ENCODE measurements around the gene UST. TPM values are rescaled to one million over a fixed set of nuclear protein-coding genes. Genes with fewer than 3 reads are reported as not detected.
A peak's percentile ranks its signal among the peaks of the same experiment; 100 is the strongest.
"Not testable (repeated sequence)": the region's sequence is repeated elsewhere in the genome, so short reads cannot be mapped to it uniquely, and the experiment has no call there.

UST gene
- total RNA-seq, 1 donor from 2014 or later, result 3.0 TPM

DNA sequence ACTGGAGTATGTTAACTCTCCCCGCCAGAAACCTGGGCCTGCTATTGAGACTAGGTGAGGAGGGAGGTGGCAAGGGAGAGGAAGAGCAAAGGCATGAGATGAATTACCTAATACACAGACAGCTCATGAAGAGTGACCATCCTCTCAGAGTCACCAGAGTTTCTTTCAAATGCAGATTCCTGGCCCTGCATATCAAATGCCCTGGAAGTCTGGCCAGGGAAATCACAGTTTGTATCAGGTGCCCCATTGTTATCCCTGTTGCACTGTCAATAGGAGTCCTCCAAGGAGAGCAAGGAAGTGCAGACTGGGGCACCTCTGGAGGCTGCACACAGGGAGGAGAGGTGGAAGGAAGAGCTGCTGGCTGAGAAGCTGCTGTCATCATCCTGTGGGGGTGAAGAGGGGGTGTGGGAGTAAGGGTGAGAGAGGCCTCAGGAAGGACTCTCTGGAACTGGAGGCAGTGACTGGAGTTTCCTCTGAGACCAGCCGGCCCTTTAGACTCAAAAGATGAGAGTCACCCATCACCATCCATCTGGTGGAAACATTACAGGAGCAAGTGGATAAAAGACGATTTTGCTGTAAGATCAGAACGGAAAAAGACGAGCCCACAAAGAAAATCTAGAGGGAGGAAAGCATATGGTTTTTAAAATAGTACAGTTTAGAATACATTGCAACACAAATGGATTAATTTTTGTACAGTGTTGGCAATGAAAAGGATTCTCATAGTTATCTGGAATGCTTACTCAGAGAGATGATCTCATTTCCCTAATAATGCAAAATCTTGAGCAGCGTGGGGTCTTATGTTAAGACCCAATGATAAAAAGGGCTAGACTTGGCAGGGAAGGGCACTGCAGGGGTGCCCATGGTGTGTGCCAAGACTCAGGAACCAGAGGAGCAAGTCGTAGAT lies 268.1 kb downstream of the UST start:
- peak; percentile 51 for ATAC-seq

DNA sequence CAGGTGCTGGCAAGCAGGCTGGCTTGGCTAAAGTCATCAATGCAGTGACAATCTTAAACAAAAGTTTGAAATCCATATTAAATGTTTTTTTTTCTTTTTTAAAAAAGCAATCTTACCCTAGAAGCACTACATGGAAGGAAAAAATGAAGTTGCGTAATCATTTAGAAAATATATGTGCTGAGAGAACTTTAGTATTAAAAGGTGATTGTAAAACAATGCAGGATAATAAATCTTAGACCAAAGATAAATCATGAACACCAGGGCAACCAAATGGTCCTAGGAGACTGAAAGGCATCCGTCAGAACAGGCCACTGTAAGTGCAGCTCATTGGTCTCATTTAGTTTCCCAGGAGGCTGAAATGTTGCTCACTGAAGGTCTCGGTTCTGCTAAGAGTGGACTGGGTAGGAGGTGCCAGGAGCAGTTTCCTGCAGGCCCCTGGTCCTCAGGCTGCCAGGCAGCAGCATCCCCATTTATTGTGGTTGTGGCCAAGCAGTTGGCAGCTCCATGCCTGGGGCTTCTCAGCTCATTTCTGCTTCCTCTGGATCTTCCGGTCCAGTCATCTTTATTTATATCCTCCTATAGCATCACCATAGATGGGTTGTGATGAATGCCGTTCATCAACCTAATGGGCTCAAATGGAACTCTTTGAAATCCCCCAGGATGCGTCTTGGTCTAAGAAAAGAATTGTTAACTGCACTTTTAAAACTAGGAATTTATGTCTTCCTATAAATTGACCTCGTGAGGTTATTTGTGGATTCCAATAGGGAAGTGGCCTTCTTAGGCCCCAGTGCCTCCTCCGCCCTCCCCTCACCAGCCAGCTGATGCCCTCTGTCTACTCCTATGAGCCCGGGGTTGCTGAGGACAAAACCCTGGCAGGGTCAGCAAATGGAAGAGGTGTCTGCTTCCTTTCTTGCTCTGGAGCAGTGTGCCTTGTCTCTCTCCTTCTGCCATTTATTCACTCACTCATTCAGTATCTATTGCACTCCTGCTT lies 269.0 kb downstream of the UST start:
- ATAC-seq, result no peak

DNA sequence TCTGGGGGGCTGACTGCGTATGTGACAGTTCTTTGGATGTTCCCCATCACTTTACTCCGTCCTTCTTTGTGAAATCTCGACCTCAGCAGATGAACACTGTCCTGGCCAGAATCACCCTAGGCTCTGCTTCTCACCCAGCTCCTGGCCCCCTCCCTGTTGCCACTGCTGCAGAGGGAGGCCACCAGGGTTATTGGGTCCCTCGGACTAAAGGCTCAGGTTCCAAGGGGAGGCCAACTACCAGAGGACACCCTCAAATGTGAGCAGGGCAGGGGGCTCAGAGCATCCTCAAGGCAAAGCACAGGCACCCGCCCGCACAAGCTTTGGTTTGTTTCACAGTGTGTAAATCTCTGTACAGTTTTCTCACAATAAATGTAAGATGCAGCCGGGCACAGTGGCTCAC lies 269.9 kb downstream of the UST start:
- no peak for ATAC-seq

DNA sequence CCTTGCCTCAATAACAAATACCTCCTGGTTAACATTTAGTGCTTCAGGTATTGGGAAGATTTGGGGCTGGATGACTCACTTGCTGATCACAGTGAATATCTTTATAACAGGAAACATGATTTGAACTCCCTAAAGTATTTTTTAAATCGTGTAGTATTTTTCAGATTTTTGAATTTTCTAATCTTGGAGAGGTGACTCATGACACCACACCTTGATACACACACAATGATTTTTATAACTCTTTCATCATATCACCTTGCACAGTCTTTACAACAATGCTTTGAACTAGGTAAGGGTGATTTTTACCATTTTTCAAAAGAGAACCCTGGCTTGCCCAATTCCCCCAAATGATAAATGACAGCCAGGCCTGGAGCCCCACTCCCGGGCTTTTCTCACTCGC lies 273.5 kb downstream of the UST start:
- ATAC-seq, result no peak

DNA sequence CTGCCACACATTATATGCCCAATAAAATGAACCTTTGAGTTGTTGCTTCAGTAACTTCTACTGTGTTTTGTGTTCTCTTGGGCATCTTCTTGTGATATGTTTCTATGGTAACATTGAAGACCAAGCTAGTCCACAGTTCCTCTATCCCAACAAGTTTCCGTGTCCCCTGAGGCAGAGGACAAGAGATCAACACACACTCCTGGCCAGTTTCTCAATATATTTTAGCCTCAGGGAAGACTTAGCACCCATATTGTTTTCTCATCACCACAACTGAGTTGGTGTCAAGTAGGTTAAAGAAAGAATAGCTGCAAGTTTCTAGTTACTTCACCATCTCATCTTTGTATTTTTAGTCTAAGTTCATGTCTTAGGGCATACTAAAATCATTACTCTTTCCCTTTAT lies 277.5 kb downstream of the UST start:
- ATAC-seq, result no peak

DNA sequence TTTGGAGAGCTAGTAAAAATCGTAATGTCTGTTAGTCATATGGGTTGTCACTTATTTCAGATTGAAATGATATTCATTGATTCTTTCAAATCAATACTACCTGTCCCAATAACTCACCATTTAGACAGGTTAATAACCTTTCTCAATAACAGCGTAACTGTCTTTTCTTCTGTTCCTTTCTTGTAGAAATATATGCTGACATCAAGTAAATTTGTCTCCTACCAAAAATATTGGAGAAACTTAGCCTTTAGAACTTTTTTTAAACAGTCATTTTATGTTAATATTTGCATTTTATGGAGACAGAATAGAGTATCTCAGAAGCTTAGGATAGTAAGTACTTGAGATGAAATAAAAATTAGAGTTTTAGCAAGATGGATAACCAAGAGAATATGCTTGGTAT lies 278.2 kb downstream of the UST start:
- ATAC-seq, result no peak

DNA sequence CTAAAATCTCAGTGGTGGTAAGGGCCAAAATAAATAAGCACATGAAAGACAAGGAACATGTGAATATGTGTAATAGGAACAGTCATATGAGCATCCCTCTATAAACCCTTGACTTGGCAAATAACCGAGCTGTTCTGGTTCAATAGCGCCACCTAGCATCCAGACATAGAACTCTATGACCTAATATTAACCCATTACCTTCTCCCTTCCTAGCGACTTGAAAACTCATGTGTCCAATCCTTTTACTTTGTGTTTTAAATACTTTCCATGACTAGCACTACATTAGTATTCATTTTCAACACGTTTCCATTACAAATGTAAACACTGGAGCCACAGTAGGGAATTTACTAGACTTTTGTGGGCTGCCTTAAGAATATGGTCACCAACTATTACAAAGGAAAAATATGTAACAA lies 279.7 kb downstream of the UST start:
- peak; percentile 69 for ATAC-seq

DNA sequence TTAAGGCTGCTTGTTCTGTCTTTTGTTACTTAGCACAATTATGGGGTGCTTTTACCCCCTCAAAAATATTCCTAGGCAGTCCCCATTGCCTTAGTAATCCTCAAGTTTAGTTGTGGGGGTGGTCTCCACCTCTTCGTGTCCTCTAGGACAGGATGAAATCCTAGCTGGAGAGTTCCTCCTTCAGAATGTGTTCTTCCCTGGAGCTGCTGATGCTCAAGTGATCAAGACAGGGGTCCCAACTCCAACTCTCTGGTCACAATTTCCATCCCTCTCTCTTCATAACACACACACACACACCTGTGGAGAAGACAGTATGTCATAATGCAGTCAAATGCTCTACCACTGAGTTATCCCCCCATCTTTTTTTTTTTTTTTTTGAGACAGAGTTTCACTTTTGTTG lies 280.7 kb downstream of the UST start:
- ATAC-seq, result no peak

DNA sequence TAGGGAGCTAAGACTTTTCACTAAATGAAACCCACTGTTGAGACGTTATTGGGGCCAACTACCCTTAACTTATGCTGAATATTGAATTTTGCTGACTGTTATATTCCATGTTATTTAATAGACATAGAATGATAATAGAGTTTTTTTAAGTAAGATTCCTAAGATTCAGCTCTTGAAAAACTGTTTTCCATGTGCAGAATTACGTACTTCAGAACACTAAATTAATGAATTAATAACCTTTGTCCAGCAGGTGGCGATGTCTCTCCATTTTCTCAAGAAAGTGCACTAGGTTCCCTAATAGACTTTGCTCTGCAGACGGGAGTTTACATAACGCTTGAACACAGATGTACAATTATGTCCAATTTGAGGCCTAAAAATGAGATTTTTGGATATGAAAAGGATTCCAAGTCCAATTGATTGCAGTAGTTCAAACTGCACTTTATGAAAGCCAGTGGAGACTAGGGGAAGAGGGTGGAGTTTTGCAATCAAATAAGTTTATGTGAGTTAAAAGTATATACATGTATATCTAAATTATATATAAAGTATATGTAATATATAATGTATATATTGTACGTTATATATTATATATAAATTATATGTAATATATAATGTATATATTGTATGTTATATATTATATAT lies 282.1 kb downstream of the UST start:
- peak; percentile 49 for ATAC-seq

DNA sequence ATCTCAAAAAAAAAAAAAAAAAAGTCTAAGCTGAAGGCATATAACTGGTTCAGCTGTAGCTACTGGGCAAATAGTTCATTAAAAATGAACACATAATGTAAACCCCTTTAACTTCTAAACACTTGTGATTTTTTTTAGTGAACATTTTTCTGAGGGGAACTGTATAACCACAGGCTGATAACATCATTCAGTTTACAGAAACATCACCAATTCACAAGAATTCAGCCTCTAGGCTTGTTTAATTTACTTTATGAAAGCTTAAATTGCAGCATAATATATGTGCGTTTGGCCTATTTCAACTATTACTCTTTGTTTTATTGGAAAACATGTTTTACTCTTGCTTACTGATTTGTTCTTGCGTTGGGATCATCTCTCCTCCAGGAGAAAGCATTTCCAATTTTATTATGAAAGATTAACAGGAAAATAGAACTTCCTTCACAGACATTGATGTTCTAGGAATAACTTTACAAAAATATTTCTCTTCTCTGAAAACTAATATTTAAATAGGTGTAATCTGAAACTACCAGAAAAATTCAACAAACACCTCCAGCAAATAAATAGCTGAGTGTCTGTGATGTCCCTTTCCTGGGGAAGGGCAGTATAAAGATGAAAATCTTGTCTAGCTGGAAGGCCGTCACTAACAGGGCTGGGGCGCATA lies 284.5 kb downstream of the UST start:
- ATAC-seq, result no peak

DNA sequence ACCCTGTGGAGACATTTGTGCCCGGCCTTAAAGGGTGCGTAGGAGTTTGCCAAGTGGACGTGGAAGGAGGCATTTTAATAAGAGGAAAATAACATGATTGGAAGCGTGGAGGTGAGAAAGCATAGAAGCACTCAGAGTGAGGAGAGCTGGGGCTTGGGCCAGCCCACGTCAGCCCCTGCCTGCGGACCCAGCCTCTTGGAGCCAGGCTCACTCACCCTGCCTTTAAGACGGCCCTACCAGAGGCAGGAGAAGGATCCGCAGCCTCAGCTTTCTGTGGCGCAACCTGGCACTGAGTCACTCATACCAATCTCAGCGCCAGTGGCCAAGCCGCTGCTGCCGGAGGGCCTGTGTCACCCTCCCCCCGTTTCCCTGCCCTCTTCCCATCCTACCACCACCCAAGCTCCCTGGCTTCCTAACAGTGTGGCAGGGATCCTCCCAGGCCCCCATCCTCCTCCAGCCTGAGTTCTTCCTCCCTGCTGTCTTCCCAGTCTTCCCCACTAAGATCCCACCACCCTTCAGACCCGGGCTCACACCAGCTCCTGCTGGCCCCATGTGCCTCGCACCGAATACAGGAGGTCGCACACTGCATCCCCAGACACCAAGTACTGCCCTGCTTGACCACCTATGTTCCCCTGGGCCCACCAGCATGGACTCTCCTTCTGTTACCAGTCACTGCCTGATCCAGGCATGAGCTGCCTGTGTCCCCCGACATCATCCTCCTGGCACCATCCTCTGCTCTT lies 285.2 kb downstream of the UST start:
- peak; percentile 51 for ATAC-seq

DNA sequence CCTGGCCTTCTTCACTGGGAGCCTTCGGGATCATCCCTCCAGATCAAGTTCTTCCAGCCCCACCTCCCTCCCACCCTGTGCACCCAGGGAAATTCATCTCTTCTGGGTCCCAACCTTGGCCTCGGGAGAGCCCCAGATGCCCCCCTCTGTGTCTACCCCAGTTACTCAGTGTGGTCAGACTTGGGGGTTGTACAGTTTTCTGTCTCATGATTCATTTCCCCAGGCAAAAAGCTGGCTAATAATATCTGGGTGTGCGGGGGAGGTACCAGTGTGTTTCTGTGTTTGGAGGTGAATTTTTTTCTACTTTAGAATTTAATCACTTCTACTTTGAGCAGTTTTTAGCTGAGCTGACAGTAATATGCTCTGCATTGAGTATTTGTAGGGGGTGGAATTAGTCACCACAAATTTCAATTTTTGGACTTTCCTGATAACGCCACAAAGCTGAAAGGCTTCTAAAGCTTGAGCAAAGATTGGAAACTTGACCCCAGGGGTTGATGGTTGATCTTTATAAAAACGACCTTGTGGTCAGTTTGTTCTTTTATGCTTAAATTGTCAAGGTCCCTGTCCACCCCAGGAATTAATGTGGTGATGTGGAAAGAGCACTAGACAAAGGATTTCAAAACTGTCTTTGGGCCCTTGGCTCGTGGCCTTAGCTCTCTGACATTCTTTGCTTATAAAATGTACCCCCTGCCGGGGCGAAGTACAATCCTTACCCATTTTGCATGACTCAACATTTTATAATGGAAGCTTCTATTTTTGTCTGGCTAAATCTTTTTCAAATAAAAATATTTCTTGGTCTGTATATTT lies 286.0 kb downstream of the UST start:
- ATAC-seq, result peak; percentile 33

DNA sequence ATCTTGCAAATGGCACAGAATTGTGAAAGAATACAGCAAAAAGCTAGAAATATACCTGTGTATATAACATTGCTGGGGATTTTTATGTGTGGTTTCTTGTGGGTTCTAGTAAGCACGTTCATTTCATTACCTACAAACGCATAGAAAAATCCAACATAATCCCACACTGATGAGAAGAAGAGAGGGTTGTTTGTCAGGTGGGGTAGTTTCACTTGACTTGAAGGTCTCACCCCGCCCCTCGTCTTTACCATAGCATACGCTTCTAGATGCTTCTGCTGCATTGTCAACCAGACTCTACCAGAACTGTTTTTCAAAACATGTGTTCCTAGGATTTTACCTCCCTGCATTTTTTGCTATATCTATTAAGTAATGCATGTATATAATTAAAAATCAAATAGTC lies 286.6 kb downstream of the UST start:
- no peak for ATAC-seq

DNA sequence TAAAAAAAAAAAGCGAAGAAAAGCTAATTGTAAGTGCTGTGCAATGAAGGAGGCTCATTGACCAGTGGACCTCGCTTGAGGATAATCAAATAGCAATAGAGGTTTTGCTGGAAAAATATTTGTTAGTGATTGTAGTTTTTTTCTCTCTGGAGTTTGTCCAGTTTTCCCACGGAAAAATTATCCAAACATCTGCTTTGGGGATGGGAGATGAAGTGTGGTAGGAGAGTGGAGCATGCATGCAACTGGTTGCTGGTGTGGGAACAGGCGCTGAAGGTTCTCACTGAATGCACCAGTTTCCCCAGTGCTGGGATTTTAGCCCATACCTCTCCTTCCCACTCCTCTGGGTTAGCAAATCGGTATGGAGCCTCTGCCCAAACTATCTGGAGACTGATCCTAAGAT lies 288.9 kb downstream of the UST start:
- ATAC-seq, result no peak

DNA sequence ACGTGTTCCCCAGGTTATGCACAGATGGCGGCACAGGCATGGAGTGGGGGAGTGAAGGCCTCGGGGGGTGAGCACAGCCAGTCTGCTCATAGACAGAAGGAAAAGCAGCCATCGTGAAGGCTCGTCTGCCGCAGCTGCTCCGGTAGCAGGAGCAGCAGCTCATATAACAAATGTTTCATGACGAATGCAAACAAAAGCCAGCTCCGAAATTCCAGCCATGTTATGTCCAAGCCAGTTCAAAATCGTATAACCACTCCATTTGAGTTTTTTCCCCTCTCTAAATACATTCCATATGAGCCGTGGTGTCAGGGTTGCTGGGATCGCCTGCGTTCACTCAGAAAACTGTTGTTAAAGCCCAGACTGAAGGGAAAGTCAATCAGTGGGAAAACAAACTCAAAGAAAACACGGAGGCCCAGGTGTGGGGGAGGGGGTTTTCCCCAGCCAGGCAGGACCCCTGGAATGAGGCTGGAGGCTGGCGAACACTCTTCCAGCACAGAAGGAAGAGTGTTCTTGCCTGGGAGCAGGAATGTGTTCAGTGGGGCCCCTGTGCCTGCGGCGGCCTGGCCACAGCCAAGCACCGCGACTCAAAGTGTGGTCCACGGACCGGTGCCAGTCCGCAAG lies 290.3 kb downstream of the UST start:
- ATAC-seq, result no peak

DNA sequence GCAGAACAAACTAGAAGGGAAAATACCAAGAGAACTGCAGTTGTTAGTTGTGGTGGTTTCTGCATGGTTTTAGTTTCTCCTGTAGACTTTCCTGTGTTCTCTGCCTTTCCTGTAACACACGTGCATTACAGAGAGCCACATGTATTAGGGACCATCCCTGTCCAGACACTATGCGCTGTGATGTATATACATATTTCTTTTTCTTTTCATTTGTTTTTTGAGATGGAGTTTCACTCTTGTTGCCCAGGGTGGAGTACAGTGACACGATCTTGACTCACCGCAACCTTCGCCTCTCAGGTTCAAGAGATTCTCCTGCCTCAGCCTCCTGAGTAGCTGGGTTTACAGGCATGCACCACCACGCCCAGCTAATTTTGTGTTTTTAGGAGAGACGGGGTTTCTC lies 292.2 kb downstream of the UST start:
- not testable (repeated sequence) for ATAC-seq

DNA sequence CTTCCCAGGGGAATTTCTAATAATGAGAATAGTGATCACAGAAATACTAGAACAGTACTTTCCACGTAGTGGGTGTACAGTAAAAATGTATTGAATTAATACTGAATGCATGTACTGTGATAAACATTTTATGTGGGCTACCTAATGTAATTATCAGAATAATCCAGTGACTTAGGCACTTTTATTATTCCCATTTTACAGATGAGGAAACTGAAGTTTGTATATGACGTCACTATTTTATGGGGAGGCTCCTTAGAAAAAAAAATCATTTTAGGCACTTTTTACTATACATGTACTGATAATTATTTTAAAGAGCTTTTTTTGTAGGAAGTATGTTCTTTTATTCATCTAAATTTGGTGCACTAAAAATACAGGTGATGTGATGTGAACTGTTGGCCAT lies 295.1 kb downstream of the UST start:
- no peak for ATAC-seq

DNA sequence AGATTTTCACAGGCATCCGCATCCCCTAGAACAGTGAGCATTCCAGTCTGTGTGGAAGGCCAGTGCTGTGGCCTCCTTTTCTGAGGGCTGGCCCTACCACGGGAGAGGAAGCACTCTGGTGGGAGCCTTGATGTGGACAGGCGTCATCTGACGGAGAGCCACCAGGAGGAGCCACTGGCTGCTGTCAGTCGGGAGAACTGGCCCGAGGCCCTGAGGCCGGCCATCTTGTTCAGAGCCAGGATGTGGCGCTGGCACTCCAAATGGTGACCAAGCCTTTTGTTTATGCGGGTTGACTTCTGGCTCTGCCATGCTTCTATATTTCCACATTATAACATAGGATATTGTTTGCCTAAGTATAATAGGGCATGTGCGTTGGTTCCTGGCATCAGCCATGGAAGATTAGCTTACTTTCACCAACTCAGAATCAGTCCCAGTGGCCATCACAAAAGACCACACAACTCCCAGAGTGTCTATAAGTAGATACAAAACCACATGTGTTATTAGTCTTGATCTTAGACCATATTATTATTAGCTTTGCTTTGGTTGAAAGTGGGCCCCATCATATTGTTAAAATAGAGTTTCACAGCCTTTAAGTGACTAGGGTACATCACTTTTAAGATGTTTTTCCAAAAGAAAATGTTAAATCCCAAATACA lies 296.8 kb downstream of the UST start:
- no peak for ATAC-seq

DNA sequence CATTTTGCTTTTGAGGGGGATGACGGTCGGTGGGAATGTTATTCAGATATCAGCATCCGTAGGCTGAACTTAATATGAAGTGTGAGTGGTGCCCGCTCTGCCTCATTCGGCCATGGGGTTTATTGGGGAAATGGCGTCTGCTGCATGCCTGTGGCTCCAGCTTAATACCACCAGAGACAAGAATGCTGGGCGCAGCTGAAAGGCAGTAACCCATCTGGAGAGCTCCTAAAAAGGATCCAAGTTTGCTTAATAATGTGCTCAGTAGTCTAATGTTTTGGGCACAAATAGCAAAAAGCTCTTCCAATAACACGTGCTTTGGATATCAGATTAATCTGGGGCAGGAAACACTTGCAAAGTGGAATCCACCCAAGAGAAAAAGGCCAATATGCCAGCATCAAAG lies 297.7 kb downstream of the UST start:
- no peak for ATAC-seq

DNA sequence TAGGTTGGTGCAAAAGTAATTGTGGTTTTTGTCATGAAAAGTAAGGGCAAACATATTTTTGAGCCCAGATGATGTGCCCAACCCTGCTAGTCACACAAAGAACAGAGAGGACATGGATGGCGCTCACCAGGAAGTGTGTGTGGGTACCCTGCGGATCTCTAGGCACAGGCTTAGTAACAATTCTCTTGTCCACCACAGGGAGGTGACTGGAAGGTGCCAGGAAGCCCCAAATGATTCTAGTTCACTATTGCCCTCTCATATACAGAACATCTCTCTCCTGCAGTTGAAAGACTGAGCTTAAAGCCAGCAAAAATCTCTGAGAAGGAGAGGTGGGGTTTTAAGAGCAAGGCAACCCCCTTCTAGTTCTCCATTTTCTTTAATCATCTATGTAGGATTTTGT lies 298.6 kb downstream of the UST start:
- no peak for ATAC-seq
